HG03354 (cell line): ENCODE measurements around the gene AKAP13.

Source experiments
- ATAC-seq: cut with Tn5 transposase; IDR thresholded peaks from one replicate; pipeline ENCODE4 v1.9.1; 2021; ENCODE audit warnings: mild to moderate bottlenecking; ENCODE audit not compliant: unreplicated experiment, poor library complexity, severe bottlenecking

Gene AKAP13

GRCh38 chr15:85672332-85673084, 292.1 kb downstream of the AKAP13 start:
- no peak for ATAC-seq

- ATAC-seq = no peak
Measured at GRCh38 chr15:85673326-85673725, 292.9 kb downstream of the AKAP13 start.

GRCh38 chr15:85676342-85677098, 296.1 kb downstream of the AKAP13 start:
- no peak for ATAC-seq

- ATAC-seq = no peak
Measured at GRCh38 chr15:85679231-85679630, 298.8 kb downstream of the AKAP13 start.

- ATAC-seq = no peak
Measured at GRCh38 chr15:85681386-85681785, 301.0 kb downstream of the AKAP13 start.

GRCh38 chr15:85684174-85684710, 303.8 kb downstream of the AKAP13 start:
- ATAC-seq = no peak

- ATAC-seq = no peak
Measured at GRCh38 chr15:85685356-85685755, 305.0 kb downstream of the AKAP13 start.

GRCh38 chr15:85687329-85687728, 306.9 kb downstream of the AKAP13 start:
- ATAC-seq = no peak

GRCh38 chr15:85688711-85689110, 308.3 kb downstream of the AKAP13 start:
- ATAC-seq = no peak

GRCh38 chr15:85689729-85690128, 309.3 kb downstream of the AKAP13 start:
- ATAC-seq = peak; percentile 35

GRCh38 chr15:85690561-85691231, 310.3 kb downstream of the AKAP13 start:
- ATAC-seq = peak; percentile 52

- peak; percentile 56 for ATAC-seq
Measured at GRCh38 chr15:85691350-85692240, 311.2 kb downstream of the AKAP13 start.

GRCh38 chr15:85692321-85692720, 311.9 kb downstream of the AKAP13 start:
- ATAC-seq = no peak

- ATAC-seq = peak; percentile 59
Measured at GRCh38 chr15:85692873-85693272, 312.5 kb downstream of the AKAP13 start.

GRCh38 chr15:85693277-85693676, 312.9 kb downstream of the AKAP13 start:
- ATAC-seq = no peak

- no peak for ATAC-seq
Measured at GRCh38 chr15:85694091-85694490, 313.7 kb downstream of the AKAP13 start.

GRCh38 chr15:85700767-85701166, 320.4 kb downstream of the AKAP13 start:
- no peak for ATAC-seq

GRCh38 chr15:85702321-85703101, 322.1 kb downstream of the AKAP13 start:
- ATAC-seq = no peak

- ATAC-seq = no peak
Measured at GRCh38 chr15:85704066-85704465, 323.7 kb downstream of the AKAP13 start.
